Measurements from ENCODE around the gene PIK3AP1.

GRCh38 chr10:96743988-96744585 is 23.8 kb upstream of the PIK3AP1 start:
- TF ChIP-seq POLR2A (IDR thresholded peaks at IDR 0.05; ENCODE audit: low read depth) (no peak), EP300 (IDR thresholded peaks at IDR 0.05) (no peak)
- TF ChIP-seq, protein P1, sequence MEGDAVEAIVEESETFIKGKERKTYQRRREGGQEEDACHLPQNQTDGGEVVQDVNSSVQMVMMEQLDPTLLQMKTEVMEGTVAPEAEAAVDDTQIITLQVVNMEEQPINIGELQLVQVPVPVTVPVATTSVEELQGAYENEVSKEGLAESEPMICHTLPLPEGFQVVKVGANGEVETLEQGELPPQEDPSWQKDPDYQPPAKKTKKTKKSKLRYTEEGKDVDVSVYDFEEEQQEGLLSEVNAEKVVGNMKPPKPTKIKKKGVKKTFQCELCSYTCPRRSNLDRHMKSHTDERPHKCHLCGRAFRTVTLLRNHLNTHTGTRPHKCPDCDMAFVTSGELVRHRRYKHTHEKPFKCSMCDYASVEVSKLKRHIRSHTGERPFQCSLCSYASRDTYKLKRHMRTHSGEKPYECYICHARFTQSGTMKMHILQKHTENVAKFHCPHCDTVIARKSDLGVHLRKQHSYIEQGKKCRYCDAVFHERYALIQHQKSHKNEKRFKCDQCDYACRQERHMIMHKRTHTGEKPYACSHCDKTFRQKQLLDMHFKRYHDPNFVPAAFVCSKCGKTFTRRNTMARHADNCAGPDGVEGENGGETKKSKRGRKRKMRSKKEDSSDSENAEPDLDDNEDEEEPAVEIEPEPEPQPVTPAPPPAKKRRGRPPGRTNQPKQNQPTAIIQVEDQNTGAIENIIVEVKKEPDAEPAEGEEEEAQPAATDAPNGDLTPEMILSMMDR (IDR thresholded peaks at IDR 0.05), result peak in 1 of 3 experiments; percentile 8
